Measurements from ENCODE around the gene FOXP1.

FOXP1 gene

DNA sequence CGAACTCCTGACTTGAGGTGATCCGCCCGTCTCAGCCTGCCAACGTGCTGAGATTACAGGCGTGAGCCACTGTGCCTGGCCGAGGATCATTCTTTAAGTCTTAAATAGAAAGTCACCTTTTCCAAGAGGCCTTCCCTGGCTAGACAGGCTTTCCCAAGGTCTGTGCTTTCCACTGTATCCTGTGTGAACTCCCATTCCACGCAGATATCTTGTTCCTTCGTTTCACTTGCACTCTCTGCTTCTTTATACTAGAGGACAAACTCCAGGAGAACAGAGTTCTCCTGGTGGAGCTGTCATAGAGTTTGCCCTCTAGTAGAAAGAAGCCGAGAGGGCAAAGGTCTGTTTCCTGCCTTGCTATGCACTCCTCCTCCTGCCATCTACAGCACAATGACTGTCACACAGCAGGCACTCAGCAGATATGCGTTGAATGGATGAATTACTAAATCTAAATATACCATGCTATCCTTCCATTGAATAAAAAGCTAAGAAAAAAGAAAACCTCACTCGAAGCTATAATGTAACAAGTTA, 211.2 kb downstream of the FOXP1 start:
- DNase-seq (ENCODE audit: low spot score) = no peak

GRCh38 chr3:71371282-71371681, 212.2 kb downstream of the FOXP1 start:
- no peak for DNase-seq (ENCODE audit: low spot score)

GRCh38 chr3:71370467-71370866, 213.1 kb downstream of the FOXP1 start:
- no peak for DNase-seq (ENCODE audit: low spot score)

DNA sequence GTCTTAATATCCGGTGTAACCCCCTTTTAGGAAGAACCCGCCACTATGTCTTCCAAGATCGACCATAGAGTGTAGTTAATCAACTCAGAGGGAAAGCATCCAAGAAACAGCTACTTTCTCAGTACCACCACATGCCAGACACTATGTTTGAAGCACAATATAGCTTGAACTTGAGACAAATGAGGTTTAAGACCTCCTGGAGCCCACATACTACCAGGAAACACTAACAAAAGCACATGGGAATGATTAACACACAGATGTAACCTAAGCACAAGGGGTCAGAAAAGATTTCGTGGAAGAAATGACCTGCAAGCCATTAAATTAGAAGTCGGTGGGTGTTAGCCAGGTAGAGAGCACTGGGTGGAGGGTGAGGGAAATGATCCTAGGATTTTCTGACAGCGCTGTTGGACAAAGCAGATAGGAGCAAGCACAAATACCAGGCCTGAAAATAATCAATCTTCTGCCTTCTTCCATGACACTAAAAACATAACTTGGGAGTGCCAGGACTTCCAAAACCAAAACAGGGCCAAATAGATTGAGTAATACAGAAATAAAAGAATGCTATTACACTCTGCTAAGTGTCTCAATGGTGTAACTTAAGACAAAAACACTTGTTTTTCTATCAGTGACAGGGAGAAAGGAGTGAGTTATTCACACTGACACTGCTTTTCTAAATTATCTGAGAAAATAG, 213.7 kb downstream of the FOXP1 start:
- no peak for DNase-seq (ENCODE audit: low spot score)

DNA sequence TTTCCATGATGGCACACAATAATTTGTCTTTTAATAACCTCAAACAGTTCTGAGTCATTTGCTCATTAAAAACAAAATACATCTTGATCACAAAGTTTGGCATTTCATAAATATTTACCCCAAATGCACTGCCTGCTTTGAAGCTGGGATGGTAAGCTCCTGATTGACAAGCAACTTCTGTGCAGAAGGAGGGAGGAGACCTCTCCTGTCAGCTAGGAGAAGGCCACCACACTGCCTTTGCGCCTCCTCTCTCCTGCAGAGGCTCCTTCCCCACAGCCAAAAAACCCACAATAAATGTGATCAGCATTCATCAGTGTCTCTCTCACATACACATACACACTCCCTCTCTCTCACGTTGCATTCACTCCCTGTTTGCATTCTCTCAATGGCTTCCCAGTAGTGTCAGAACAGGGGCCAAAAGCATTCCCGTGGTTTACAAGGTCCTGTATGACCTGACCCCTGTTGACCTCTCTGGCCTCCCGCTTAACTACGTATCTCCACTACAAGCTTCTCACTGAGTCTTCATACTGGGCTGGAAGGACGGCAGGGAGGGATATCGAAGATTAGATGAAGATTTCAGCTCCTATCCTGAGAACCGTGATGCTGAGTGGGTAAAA, 216.4 kb downstream of the FOXP1 start:
- DNase-seq (ENCODE audit: low spot score) = no peak

- no peak for DNase-seq (ENCODE audit: low spot score)
These were observed 222.1 kb downstream of the FOXP1 start for GRCh38 chr3:71361334-71361890.

DNA sequence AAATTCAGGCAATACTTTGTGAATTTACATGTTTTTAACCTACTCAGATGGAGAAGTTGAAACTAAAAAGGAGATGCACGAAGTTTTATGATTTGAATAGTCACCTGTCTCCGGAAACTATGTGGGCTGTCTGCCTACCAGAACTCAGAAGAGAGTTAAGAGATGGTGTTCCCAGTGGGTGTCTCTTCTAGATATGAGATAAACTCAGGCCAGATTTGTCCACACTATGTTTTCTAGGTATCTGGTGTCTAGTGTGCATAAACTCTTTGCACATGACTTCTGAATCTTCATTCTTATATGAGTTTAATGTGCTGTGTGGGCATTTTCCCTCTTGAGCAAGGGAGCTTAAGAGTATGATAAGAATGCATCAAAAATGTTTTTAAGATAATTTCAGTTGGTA, 222.8 kb downstream of the FOXP1 start:
- DNase-seq (ENCODE audit: low spot score) = no peak

GRCh38 chr3:71360180-71360579, 223.3 kb downstream of the FOXP1 start:
- DNase-seq (ENCODE audit: low spot score) = no peak

DNA sequence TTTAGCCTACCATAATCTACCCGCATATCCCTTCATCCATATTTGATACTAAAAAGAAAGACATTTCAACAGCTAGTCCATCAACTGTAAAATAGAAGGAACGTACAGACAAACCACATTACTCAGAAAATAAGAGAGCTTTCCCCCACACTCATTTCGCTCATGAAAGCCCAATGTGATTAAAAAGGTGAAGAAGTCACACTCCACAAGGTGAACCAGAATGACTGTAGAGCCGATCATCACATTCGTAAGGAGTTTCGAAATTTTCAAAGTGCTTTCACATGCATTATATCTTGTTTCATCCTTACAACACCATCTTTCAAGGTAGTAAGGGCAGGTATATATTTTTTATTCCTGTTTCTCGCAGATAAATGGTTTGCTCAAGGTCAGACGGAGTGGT, 225.3 kb downstream of the FOXP1 start:
- DNase-seq (ENCODE audit: low spot score) = no peak

DNA sequence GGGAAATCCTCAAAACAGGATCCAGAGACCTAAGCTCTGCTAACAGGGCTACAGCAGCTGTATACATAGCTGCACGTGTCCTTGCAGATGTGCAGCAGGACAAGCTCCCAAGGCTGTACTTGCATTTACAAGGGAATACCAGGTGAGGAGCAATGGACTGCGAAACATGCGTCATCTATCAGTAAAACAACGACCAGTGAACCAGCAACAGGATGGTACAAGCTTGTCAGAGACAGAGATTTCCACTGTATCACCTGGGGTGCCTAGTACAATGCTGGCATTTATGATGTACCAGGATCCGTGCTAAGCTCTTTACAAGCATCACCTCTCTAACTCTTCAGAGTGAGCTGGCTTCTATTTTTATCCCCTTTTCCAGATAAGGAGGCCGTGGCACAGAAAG, 227.3 kb downstream of the FOXP1 start:
- DNase-seq (ENCODE audit: low spot score) = no peak

DNA sequence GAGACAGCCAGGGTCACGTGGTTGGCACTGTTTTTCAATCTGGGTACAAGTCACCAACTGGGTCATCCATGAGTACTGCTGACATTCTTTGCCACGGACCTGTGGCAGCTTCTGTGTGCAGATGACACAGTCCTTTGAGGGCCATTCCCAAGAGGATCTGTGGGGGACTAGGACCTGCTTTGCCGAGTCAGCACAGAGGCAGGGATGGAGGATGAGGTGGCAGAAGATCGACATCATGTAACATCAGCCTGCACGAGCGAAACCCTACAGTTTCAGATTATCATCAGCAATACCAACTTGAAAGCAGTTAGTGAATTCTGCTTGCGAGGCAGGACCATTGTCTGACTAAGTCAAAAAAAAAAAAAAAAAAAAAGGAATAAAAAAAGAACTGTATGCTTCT, 227.7 kb downstream of the FOXP1 start:
- no peak for DNase-seq (ENCODE audit: low spot score)

DNA sequence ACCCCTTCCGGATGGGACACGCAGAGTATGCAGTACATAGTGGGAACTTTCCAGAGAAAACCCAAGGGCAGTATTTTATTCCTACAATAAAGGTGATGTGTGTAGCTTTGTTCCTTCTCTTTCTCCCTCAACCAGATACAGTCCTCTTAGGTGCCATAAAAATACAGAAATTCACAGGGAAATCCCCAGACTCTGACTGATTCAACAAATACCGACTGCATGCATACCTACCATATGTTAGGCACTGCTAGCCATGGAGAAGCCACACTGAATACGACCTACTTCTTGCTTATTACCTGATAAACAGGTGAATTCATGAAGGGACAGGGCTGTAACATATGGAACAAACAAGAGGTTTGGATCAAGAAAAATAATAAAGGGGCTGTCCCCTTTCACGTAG, 228.5 kb downstream of the FOXP1 start:
- DNase-seq (ENCODE audit: low spot score) = no peak

DNA sequence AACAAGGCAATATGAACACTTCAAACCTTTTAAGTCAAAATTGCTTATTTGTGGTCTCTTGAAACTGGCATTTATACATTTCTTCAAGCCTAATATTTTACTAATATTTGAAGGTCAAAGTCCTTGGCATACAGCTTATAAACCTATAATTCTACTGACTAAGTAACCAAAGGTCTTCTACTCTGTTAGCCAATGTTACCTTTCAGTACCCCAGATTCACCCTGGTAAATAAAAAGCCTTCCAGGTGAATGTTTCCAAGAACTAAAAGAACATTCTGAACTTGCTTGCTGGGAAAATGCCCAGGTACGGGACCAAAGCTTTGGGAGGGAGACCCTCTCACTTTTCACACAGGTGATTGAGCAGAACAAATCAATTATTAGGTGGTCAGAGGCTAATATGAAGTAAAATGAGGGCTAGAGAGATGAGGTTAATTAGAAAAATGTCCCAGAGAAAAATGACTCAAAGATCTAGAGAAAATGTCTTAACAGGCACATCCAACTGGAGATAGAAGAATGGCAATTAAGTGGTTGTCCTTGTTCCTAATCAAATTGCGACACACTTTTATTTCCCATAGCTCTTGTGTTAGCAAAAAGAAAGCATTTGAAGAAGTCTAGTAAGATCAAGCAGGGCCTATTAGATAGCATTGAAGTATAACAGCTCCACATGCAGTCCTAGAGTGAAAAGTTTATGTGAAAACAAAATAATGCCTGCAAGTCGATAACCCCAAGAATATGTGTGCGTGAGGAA, 232.0 kb downstream of the FOXP1 start:
- DNase-seq (ENCODE audit: low spot score) = no peak

- DNase-seq (ENCODE audit: low spot score) = no peak
These were observed 232.5 kb downstream of the FOXP1 start for GRCh38 chr3:71350998-71351397.

- DNase-seq (ENCODE audit: low spot score) = no peak
These were observed 234.7 kb downstream of the FOXP1 start for GRCh38 chr3:71348831-71349230.

DNA sequence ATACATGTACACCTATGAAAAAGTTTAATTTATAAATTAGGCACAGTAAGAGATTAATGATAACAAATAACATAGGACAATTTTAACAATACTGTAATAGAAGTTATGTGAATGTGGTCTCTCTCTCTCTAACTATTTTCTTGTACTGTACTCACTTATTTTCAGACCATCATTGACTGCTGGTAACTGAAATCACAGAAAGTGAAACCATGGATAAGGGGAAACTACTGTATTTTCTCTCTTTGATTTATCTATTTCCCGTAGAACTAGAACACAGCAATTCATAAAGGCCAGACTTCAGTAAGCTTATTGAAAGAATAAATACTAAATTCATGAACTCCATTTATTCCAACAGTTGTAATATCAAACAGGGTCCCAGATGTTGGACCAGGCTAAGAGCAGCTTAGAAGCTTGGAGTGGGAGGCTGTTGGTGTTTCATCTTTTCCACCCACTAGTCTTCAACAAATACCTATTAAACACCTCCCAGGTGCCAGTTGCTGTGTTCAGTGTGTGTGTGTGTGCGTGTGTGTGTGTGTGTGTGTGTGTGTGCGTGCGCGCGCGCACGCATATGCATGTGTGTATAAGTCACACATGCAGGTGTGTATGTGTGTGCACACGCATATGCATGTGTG, 235.4 kb downstream of the FOXP1 start:
- no peak for DNase-seq (ENCODE audit: low spot score)

- DNase-seq (ENCODE audit: low spot score) = no peak
These were observed 237.5 kb downstream of the FOXP1 start for GRCh38 chr3:71346061-71346460.

- DNase-seq (ENCODE audit: low spot score) = no peak
These were observed 238.0 kb downstream of the FOXP1 start for GRCh38 chr3:71345429-71346040.

GRCh38 chr3:71341721-71342120, 241.8 kb downstream of the FOXP1 start:
- no peak for DNase-seq (ENCODE audit: low spot score)

- no peak for DNase-seq (ENCODE audit: low spot score)
These were observed 244.5 kb downstream of the FOXP1 start for GRCh38 chr3:71339049-71339448.

GRCh38 chr3:71332813-71333212, 250.7 kb downstream of the FOXP1 start:
- no peak for DNase-seq (ENCODE audit: low spot score)

- DNase-seq (ENCODE audit: low spot score) = no peak
These were observed 252.6 kb downstream of the FOXP1 start for GRCh38 chr3:71330909-71331308.
